Muscle of leg (tissue), 11 donors: ENCODE measurements around the gene SYTL4. TPM values are rescaled to one million over a fixed set of nuclear protein-coding genes. Genes with fewer than 3 reads are reported as not detected.

Experiments
- DNase-seq: peaks from one replicate; pipeline ENCODE4 v3.0.0; 2013
- H3K27ac ChIP-seq: one replicate; pipeline ENCODE4 v1.5.1; 2013; ENCODE audit warnings: mild to moderate bottlenecking, low read length, control low read depth
- H3K27me3 ChIP-seq: one replicate; pipeline ENCODE4 v1.6.1; 2013; ENCODE audit warnings: low read length; ENCODE audit not compliant: control insufficient read depth, insufficient read depth
- H3K36me3 ChIP-seq: one replicate; pipeline ENCODE4 v1.6.1; 2013; ENCODE audit warnings: low read length; ENCODE audit not compliant: control insufficient read depth, insufficient read depth
- H3K4me1 ChIP-seq: one replicate; pipeline ENCODE4 v1.6.1; 2013; ENCODE audit warnings: low read length; ENCODE audit not compliant: control insufficient read depth, insufficient read depth
- H3K4me3 ChIP-seq: one replicate; pipeline ENCODE4 v1.5.1; 2013; ENCODE audit warnings: low read length, control low read depth
- H3K9me3 ChIP-seq: replicated peaks from 2 replicates; pipeline ENCODE4 v1.6.1; 2013; ENCODE audit warnings: low read depth, low read length; ENCODE audit not compliant: control insufficient read depth
- WGBS: methylation state at CpG from one replicate; pipeline ENCODE4 v1.1.5; 2013; ENCODE audit warnings: missing lambda C conversion rate; ENCODE audit not compliant: insufficient coverage; 5-methylcytosine and 5-hydroxymethylcytosine counted together
- polyA plus RNA-seq, 8 donors: library from polyadenylated mRNA; unstranded; fragments of 120-200 nt; gene quantifications; one replicate each; pipeline versions ENCODE4 v1.2.1 to v1.2.3, GENCODE V29; 2013; ENCODE audit warnings: inconsistent platforms in 1 of 8, low replicate concordance in 1 of 8; ENCODE audit not compliant: insufficient read length in 8 of 8, insufficient read depth in 1 of 8
- total RNA-seq: library from RNA; stranded (reverse); fragments of 120-200 nt; gene quantifications from one replicate; pipeline ENCODE4 v1.2.4, GENCODE V29; 2013

SYTL4 gene
- total and polyA plus RNA-seq, 9 donors = 3.0 to 10.0 (median 7.2) TPM

- peaks cover 5% of the 10 kb centered on the region for H3K27me3 ChIP-seq
- H3K9me3 ChIP-seq = no peaks in the 10 kb centered on the region
- no peak for DNase-seq
- H3K27ac ChIP-seq = no peak overlapping the region
- H3K4me1 ChIP-seq = no peaks in the 10 kb centered on the region
- H3K4me3 ChIP-seq = no peak overlapping the region
- no peaks in the 10 kb centered on the region for H3K36me3 ChIP-seq
- no CpG with 5 or more reads among the region's 3 CpGs for WGBS
Measured at GRCh38 chrX:100696699-100697351, 35.1 kb downstream of the SYTL4 start.

DNA sequence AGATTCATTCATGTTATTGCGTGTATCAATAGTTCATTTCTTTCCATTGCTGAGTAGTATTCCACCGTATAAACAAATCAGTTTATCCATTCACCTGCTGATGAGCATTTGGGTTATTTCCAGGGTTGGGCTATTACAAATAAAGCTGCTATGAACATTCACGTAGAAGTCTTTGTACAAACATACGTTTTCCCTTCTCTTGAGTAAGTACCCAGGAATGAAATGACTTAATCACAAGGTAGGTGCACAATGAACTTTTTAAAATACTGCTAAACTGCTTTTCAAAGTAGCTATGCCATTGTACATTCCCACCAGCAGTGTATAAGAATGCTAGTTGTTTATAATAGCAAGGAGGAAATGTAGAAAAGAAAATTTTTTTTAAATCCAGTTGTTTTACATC is 35.9 kb downstream of the SYTL4 start:
- H3K27me3 ChIP-seq = peaks cover 1% of the 10 kb centered on the region
- WGBS = no CpG with 5 or more reads among the region's 4 CpGs
- H3K9me3 ChIP-seq = no peaks in the 10 kb centered on the region
- H3K36me3 ChIP-seq = no peaks in the 10 kb centered on the region
- no peaks in the 10 kb centered on the region for H3K4me1 ChIP-seq
- H3K4me3 ChIP-seq = no peak overlapping the region
- H3K27ac ChIP-seq = no peak overlapping the region
- no peak for DNase-seq

DNA sequence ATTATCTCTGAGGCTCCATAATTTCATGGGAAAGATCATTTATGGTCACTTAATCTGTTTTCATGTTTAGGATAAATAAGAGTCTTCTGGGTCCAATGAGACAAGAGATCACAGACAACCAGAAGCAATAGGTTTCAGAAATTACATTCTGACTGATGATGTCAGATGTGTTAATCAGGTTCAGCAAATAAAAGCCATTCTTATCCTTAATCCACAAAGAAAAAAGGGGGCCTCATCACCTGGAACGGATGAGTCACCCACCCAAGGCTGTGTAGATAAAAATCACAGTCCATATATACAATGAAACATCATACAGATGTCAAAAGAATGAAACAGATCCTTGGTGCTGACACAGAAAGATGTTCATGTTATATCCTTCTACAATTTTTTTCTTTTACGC is 36.6 kb downstream of the SYTL4 start:
- no CpG with 5 or more reads among the region's 2 CpGs for WGBS
- Histone ChIP-seq H3K4me1 (no peaks in the 10 kb centered on the region), H3K27me3 (peaks cover 3% of the 10 kb centered on the region), H3K9me3 (no peaks in the 10 kb centered on the region), H3K4me3 (no peak overlapping the region), H3K27ac (no peak overlapping the region), H3K36me3 (no peaks in the 10 kb centered on the region)
- no peak for DNase-seq

DNA sequence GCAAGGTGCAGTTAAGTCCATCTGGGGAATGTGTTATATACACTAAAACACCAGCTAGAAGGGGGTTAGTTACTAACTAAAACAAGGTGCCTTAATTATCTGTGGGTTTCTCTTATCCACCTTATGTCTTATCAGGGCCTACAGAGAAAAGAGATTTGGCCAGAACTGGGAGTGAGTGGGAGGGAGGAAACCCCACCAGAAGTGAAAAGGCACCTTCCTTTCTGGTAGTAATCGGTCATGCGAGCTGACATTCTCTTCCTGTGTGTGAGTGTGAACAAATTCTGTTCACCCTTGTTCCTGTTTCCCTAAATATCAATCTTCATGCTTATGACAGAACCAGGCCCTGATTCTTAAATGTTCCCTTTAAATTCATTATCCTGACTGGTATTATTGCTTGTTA is 44.4 kb downstream of the SYTL4 start:
- no peaks in the 10 kb centered on the region for H3K4me1 ChIP-seq
- H3K9me3 ChIP-seq = no peaks in the 10 kb centered on the region
- no peak overlapping the region for H3K27ac ChIP-seq
- peaks cover 15% of the 10 kb centered on the region for H3K27me3 ChIP-seq
- DNase-seq = no peak
- H3K36me3 ChIP-seq = no peaks in the 10 kb centered on the region
- no CpG with 5 or more reads among the region's 2 CpGs for WGBS
- no peak overlapping the region for H3K4me3 ChIP-seq

- WGBS = 79% methylated on average over 4 of the region's 6 CpGs
- DNase-seq = no peak
- peaks cover 15% of the 10 kb centered on the region for H3K27me3 ChIP-seq
Measured at GRCh38 chrX:100687128-100687527, 44.8 kb downstream of the SYTL4 start.

DNA sequence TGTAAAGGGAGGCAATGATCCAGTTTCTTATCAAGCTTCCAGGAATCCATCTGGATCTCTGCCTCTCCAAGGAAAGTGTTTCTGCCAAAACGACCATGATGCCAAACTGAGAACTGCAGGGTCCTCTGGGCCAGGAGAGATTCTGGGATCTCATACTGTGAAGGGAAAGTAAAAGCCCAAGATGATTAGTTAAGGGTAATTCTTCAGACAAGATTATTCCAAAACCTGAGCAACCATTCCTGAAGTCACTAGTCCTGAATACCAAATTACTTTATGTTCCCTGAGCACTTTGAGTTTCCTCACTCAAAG is 46.0 kb downstream of the SYTL4 start:
- no peak overlapping the region for H3K27ac ChIP-seq
- no peak for DNase-seq
- no CpG with 5 or more reads among the region's 1 CpG for WGBS
- H3K36me3 ChIP-seq = no peaks in the 10 kb centered on the region
- H3K4me3 ChIP-seq = no peak overlapping the region
- peaks cover 13% of the 10 kb centered on the region for H3K27me3 ChIP-seq
- H3K9me3 ChIP-seq = no peaks in the 10 kb centered on the region
- H3K4me1 ChIP-seq = no peaks in the 10 kb centered on the region

More at GRCh38 chrX:100687128-100687527, 44.8 kb downstream of the SYTL4 start:
- Histone ChIP-seq H3K4me1 (no peaks in the 10 kb centered on the region), H3K27ac (no peak overlapping the region), H3K4me3 (no peak overlapping the region), H3K9me3 (no peaks in the 10 kb centered on the region), H3K36me3 (no peaks in the 10 kb centered on the region)

GRCh38 chrX:100685284-100685996 is 46.5 kb downstream of the SYTL4 start:
- Histone ChIP-seq H3K4me3 (no peak overlapping the region), H3K27me3 (peaks cover 12% of the 10 kb centered on the region), H3K9me3 (no peaks in the 10 kb centered on the region), H3K4me1 (no peaks in the 10 kb centered on the region), H3K36me3 (no peaks in the 10 kb centered on the region), H3K27ac (no peak overlapping the region)
- DNase-seq = peak; percentile 75
- 0% methylated on average over 1 of the region's 5 CpGs for WGBS

DNA sequence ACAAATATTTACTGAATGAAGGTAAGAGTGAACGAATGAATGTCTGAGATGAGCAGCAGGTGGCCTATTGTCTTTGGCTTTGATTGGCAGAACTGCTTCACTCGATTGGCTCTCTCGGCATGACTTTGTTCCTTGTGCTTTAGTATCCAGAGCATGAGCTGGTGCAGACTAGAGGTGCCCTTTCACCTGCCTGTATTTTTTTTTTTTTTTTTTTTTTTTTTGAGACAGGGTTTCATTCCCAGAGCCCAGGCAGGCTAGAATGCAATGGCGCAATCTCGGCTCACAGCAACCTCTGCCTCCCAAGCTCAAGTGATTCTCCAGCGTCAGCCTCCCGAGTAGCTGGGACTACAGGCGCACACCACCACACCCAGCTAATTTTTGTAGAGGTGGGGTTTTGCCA is 49.0 kb downstream of the SYTL4 start:
- H3K9me3 ChIP-seq = no peaks in the 10 kb centered on the region
- no peak for DNase-seq
- no CpG with 5 or more reads among the region's 8 CpGs for WGBS
- H3K36me3 ChIP-seq = no peaks in the 10 kb centered on the region
- no peak overlapping the region for H3K27ac ChIP-seq
- H3K27me3 ChIP-seq = peaks cover 21% of the 10 kb centered on the region
- H3K4me3 ChIP-seq = no peak overlapping the region
- H3K4me1 ChIP-seq = no peaks in the 10 kb centered on the region

DNA sequence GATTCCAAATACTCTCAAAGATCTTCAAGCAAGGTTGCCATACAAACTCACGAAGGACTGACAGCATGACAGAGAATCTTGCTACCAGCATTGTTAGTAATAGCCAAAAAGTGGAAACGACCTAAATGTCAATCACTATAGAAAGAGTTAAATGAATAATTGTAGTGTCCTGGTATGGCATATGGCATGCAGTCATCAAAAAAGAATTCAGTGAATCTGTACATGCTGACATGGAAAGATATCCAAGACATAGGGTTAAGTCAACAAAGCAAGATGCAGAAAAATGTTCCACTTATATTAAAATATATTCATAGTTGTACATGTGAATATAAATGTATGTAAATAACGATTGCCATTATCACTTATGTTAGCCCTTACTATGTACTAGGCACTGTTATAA is 50.3 kb downstream of the SYTL4 start:
- no peak for DNase-seq
- no peaks in the 10 kb centered on the region for H3K36me3 ChIP-seq
- WGBS = 67% methylated on average over 1 of the region's 3 CpGs
- peaks cover 13% of the 10 kb centered on the region for H3K27me3 ChIP-seq
- no peak overlapping the region for H3K4me3 ChIP-seq
- H3K4me1 ChIP-seq = no peaks in the 10 kb centered on the region
- no peaks in the 10 kb centered on the region for H3K9me3 ChIP-seq
- no peak overlapping the region for H3K27ac ChIP-seq

DNA sequence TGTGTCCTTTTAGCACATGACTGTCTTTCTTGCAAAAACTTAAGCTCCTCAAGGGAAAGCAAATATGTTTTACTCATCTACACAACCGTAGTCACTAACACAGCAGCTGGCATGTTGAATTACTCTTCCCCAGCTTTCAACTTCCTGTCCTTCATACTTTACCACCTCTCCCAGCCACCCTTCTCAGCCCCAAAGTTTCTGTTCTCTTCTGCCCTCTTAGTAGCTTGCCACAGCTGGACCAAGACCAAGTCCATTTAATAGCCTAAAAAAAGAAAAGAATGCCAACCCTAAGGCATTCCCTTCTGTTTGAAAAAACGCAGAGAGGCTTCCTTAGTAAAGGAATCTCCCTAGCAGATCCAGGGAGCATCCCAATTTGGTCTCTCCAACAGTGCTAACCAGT is 51.2 kb downstream of the SYTL4 start:
- Histone ChIP-seq H3K27me3 (peaks cover 17% of the 10 kb centered on the region), H3K9me3 (no peaks in the 10 kb centered on the region), H3K4me3 (no peak overlapping the region), H3K4me1 (no peaks in the 10 kb centered on the region), H3K36me3 (no peaks in the 10 kb centered on the region), H3K27ac (no peak overlapping the region)
- 36% methylated on average over 1 of the region's 2 CpGs for WGBS
- DNase-seq = no peak
